Measurements from ENCODE around the gene CRTC2.
A peak's percentile ranks its signal among the peaks of the same experiment; 100 is the strongest.

The CRTC2 gene

GRCh38 chr1:153921080-153921802 is 37.2 kb downstream of the CRTC2 start:
- Histone ChIP-seq H3K4me2 (ENCODE audit: low read length) (peak overlapping the region; percentile 86), H2AFZ (ENCODE audit: insufficient read depth, low read length, poor library complexity) (no peak overlapping the region), H3K18ac (ENCODE audit: low read length) (no peak overlapping the region), H3K4me1 (ENCODE audit: control insufficient read depth in 1 of 2, insufficient read depth in 2 of 2, low read length in 2 of 2) (peaks cover 8 to 9% of the 10 kb centered on the region in 2 experiments), H3K9ac (ENCODE audit: low read length) (no peak overlapping the region), H3K4me3 (ENCODE audit: low read depth, low read length) (peak overlapping the region; percentile 93), H2BK5ac (ENCODE audit: low read depth, low read length, poor library complexity) (peak overlapping the region; percentile 27), H3K79me1 (ENCODE audit: low read length) (peaks cover 14% of the 10 kb centered on the region), H2BK12ac (ENCODE audit: low read length) (no peak overlapping the region), H4K91ac (ENCODE audit: low read depth, low read length) (no peak overlapping the region), H3K27me3 (ENCODE audit: insufficient read depth, low read length) (no peaks in the 10 kb centered on the region), H3K23ac (ENCODE audit: low read length) (no peak overlapping the region), H3K9me3 (ENCODE audit: insufficient read depth, low read depth, low read length) (no peaks in the 10 kb centered on the region), H4K8ac (ENCODE audit: low read depth, low read length) (no peak overlapping the region), H3K27ac (ENCODE audit: low read depth, low read length) (no peak overlapping the region), H4K12ac (ENCODE audit: low read depth, low read length) (no peak overlapping the region), H3K36me3 (ENCODE audit: control insufficient read depth in 1 of 2, insufficient read depth in 2 of 2, low read length in 2 of 2) (peaks cover 0 to 4% of the 10 kb centered on the region in 2 experiments), H3K4ac (ENCODE audit: low read depth, low read length) (peak overlapping the region; percentile 88), H3K79me2 (ENCODE audit: control insufficient read depth, insufficient read depth, low read length, poor library complexity) (peaks cover 21% of the 10 kb centered on the region), H3K14ac (ENCODE audit: low read length) (peak overlapping the region; percentile 31), H2AK5ac (ENCODE audit: low read length) (no peak overlapping the region), H2BK120ac (ENCODE audit: insufficient read depth, low read length, poor library complexity) (no peak overlapping the region)
- WGBS (ENCODE audit: extremely low coverage, insufficient coverage, insufficient read length), result no CpG with 5 or more reads among the region's 3 CpGs
- DNase-seq, result no peak

- H3K4me3 ChIP-seq (ENCODE audit: low read depth, low read length), result no peak overlapping the region
- peaks cover 0 to 6% of the 10 kb centered on the region in 2 experiments for H3K36me3 ChIP-seq (ENCODE audit: control insufficient read depth in 1 of 2, insufficient read depth in 2 of 2, low read length in 2 of 2)
- WGBS (ENCODE audit: extremely low coverage, insufficient coverage, insufficient read length), result no CpG with 5 or more reads among the region's 4 CpGs
- H3K9ac ChIP-seq (ENCODE audit: low read length), result no peak overlapping the region
- H3K4me1 ChIP-seq (ENCODE audit: control insufficient read depth in 1 of 2, insufficient read depth in 2 of 2, low read length in 2 of 2), result peaks cover 8 to 9% of the 10 kb centered on the region in 2 experiments
- no peak overlapping the region for H2AFZ ChIP-seq (ENCODE audit: insufficient read depth, low read length, poor library complexity)
- peak overlapping the region; percentile 91 for H3K4ac ChIP-seq (ENCODE audit: low read depth, low read length)
- no peak overlapping the region for H4K91ac ChIP-seq (ENCODE audit: low read depth, low read length)
- H4K12ac ChIP-seq (ENCODE audit: low read depth, low read length), result no peak overlapping the region
- no peaks in the 10 kb centered on the region for H3K27me3 ChIP-seq (ENCODE audit: insufficient read depth, low read length)
- no peak for DNase-seq
- no peak overlapping the region for H2BK5ac ChIP-seq (ENCODE audit: low read depth, low read length, poor library complexity)
- no peak overlapping the region for H3K18ac ChIP-seq (ENCODE audit: low read length)
- no peak overlapping the region for H3K27ac ChIP-seq (ENCODE audit: low read depth, low read length)
- peak overlapping the region; percentile 4 for H3K4me2 ChIP-seq (ENCODE audit: low read length)
- peaks cover 21% of the 10 kb centered on the region for H3K79me2 ChIP-seq (ENCODE audit: control insufficient read depth, insufficient read depth, low read length, poor library complexity)
- H3K79me1 ChIP-seq (ENCODE audit: low read length), result peaks cover 14% of the 10 kb centered on the region
- no peak overlapping the region for H3K23ac ChIP-seq (ENCODE audit: low read length)
- H2BK12ac ChIP-seq (ENCODE audit: low read length), result no peak overlapping the region
- no peaks in the 10 kb centered on the region for H3K9me3 ChIP-seq (ENCODE audit: insufficient read depth, low read depth, low read length)
- H3K14ac ChIP-seq (ENCODE audit: low read length), result no peak overlapping the region
- H2AK5ac ChIP-seq (ENCODE audit: low read length), result no peak overlapping the region
- no peak overlapping the region for H2BK120ac ChIP-seq (ENCODE audit: insufficient read depth, low read length, poor library complexity)
- no peak overlapping the region for H4K8ac ChIP-seq (ENCODE audit: low read depth, low read length)
These were observed 38.2 kb downstream of the CRTC2 start for GRCh38 chr1:153919876-153920852.

DNA sequence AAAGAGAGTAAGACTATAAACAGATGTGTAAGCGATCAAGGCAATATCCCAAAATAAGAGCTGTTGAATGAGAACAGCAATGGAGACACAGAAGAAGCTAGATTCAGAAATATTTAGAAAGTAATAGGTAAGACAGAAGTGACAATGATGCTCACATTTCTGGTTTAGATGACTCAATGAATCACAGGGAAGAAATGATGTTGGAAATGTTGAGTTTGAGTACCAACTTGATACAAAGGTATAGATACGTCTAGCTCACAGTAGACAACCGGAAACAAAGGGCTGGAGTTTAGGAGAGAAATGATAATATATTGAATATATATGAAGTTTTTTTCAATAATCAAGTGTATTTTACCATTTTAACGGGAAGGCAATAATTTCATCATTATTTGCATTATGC is 42.1 kb downstream of the CRTC2 start:
- no peak overlapping the region for H3K27ac ChIP-seq (ENCODE audit: low read depth, low read length)
- H3K79me2 ChIP-seq (ENCODE audit: control insufficient read depth, insufficient read depth, low read length, poor library complexity), result peaks cover 9% of the 10 kb centered on the region
- H2BK5ac ChIP-seq (ENCODE audit: low read depth, low read length, poor library complexity), result no peak overlapping the region
- H3K23ac ChIP-seq (ENCODE audit: low read length), result no peak overlapping the region
- no peak overlapping the region for H3K14ac ChIP-seq (ENCODE audit: low read length)
- no peak overlapping the region for H2AFZ ChIP-seq (ENCODE audit: insufficient read depth, low read length, poor library complexity)
- no peak overlapping the region for H3K4me2 ChIP-seq (ENCODE audit: low read length)
- no peak overlapping the region for H2BK12ac ChIP-seq (ENCODE audit: low read length)
- no peak overlapping the region for H3K4me3 ChIP-seq (ENCODE audit: low read depth, low read length)
- no CpG with 5 or more reads among the region's 4 CpGs for WGBS (ENCODE audit: extremely low coverage, insufficient coverage, insufficient read length)
- H3K9ac ChIP-seq (ENCODE audit: low read length), result no peak overlapping the region
- no peak overlapping the region for H3K4ac ChIP-seq (ENCODE audit: low read depth, low read length)
- peaks cover 2 to 5% of the 10 kb centered on the region in 2 experiments for H3K4me1 ChIP-seq (ENCODE audit: control insufficient read depth in 1 of 2, insufficient read depth in 2 of 2, low read length in 2 of 2)
- no peak overlapping the region for H4K91ac ChIP-seq (ENCODE audit: low read depth, low read length)
- no peak for DNase-seq
- no peak overlapping the region for H2BK120ac ChIP-seq (ENCODE audit: insufficient read depth, low read length, poor library complexity)
- peaks cover 0 to 10% of the 10 kb centered on the region in 2 experiments for H3K36me3 ChIP-seq (ENCODE audit: control insufficient read depth in 1 of 2, insufficient read depth in 2 of 2, low read length in 2 of 2)
- no peak overlapping the region for H4K8ac ChIP-seq (ENCODE audit: low read depth, low read length)
- H3K27me3 ChIP-seq (ENCODE audit: insufficient read depth, low read length), result no peaks in the 10 kb centered on the region
- H4K12ac ChIP-seq (ENCODE audit: low read depth, low read length), result no peak overlapping the region
- H3K9me3 ChIP-seq (ENCODE audit: insufficient read depth, low read depth, low read length), result no peaks in the 10 kb centered on the region
- no peak overlapping the region for H2AK5ac ChIP-seq (ENCODE audit: low read length)
- no peak overlapping the region for H3K18ac ChIP-seq (ENCODE audit: low read length)
- H3K79me1 ChIP-seq (ENCODE audit: low read length), result no peaks in the 10 kb centered on the region

GRCh38 chr1:153912349-153912748 is 46.1 kb downstream of the CRTC2 start:
- no peak overlapping the region for H2BK12ac ChIP-seq (ENCODE audit: low read length)
- peaks cover 6% of the 10 kb centered on the region in 2 experiments for H3K36me3 ChIP-seq (ENCODE audit: control insufficient read depth in 1 of 2, insufficient read depth in 2 of 2, low read length in 2 of 2)
- H2AFZ ChIP-seq (ENCODE audit: insufficient read depth, low read length, poor library complexity), result no peak overlapping the region
- no peaks in the 10 kb centered on the region for H3K79me1 ChIP-seq (ENCODE audit: low read length)
- no peak overlapping the region for H3K23ac ChIP-seq (ENCODE audit: low read length)
- no peak for DNase-seq
- no peak overlapping the region for H2AK5ac ChIP-seq (ENCODE audit: low read length)
- H4K91ac ChIP-seq (ENCODE audit: low read depth, low read length), result no peak overlapping the region
- peak overlapping the region; percentile 91 for H3K4ac ChIP-seq (ENCODE audit: low read depth, low read length)
- no peak overlapping the region for H2BK5ac ChIP-seq (ENCODE audit: low read depth, low read length, poor library complexity)
- no peak overlapping the region for H3K18ac ChIP-seq (ENCODE audit: low read length)
- H3K79me2 ChIP-seq (ENCODE audit: control insufficient read depth, insufficient read depth, low read length, poor library complexity), result peaks cover 6% of the 10 kb centered on the region
- no peak overlapping the region for H3K14ac ChIP-seq (ENCODE audit: low read length)
- no CpG with 5 or more reads among the region's 2 CpGs for WGBS (ENCODE audit: extremely low coverage, insufficient coverage, insufficient read length)
- H3K27ac ChIP-seq (ENCODE audit: low read depth, low read length), result no peak overlapping the region
- H2BK120ac ChIP-seq (ENCODE audit: insufficient read depth, low read length, poor library complexity), result no peak overlapping the region
- H3K27me3 ChIP-seq (ENCODE audit: insufficient read depth, low read length), result no peaks in the 10 kb centered on the region
- H3K4me1 ChIP-seq (ENCODE audit: control insufficient read depth in 1 of 2, insufficient read depth in 2 of 2, low read length in 2 of 2), result no peaks in the 10 kb centered on the region
- no peak overlapping the region for H4K12ac ChIP-seq (ENCODE audit: low read depth, low read length)
- no peak overlapping the region for H3K4me3 ChIP-seq (ENCODE audit: low read depth, low read length)
- no peak overlapping the region for H3K4me2 ChIP-seq (ENCODE audit: low read length)
- H4K8ac ChIP-seq (ENCODE audit: low read depth, low read length), result no peak overlapping the region
- H3K9ac ChIP-seq (ENCODE audit: low read length), result no peak overlapping the region
- no peaks in the 10 kb centered on the region for H3K9me3 ChIP-seq (ENCODE audit: insufficient read depth, low read depth, low read length)

All from trophoblast cell (in vitro differentiated cells and primary cell).